Left ventricle myocardium inferior (tissue), 1 donor: ENCODE results near the gene CDR2L. TPM values are rescaled to one million over a fixed set of nuclear protein-coding genes. Genes with fewer than 3 reads are reported as not detected.

Experiments used
- DNase-seq: peaks from one replicate; pipeline ENCODE4 v3.0.0-alpha.2; 2020
- H3K27ac ChIP-seq: fragments of 200-600 bp; replicated peaks from 2 replicates; pipeline ENCODE4 v1.8.0; 2021
- H3K27me3 ChIP-seq: fragments of 200-600 bp; 2 replicates; pipeline ENCODE4 v1.8.0; 2021; ENCODE audit warnings: low read depth
- H3K36me3 ChIP-seq: fragments of 200-600 bp; 2 replicates; pipeline ENCODE4 v1.8.0; 2021
- H3K4me1 ChIP-seq: fragments of 200-600 bp; 2 replicates; pipeline ENCODE4 v1.8.0; 2021
- H3K4me3 ChIP-seq: fragments of 200-600 bp; 2 replicates; pipeline ENCODE4 v1.8.0; 2021; ENCODE audit warnings: mild to moderate bottlenecking, moderate library complexity
- H3K9me3 ChIP-seq: fragments of 200-600 bp; replicated peaks from 2 replicates; pipeline ENCODE4 v1.8.0; 2021
- CTCF ChIP-seq: fragments of 200-600 bp; IDR thresholded peaks from 2 replicates; pipeline ENCODE4 v1.8.0; 2021; ENCODE audit warnings: antibody characterized with exemption, mild to moderate bottlenecking, borderline replicate concordance
- intact Hi-C: fragments of 100-400 bp; cut with micrococcal nuclease; formaldehyde crosslinking; loops from one replicate; pipeline ENCODE4 v1.11.0; 2022
- total RNA-seq: library from RNA; stranded (reverse); fragmentation: NEBNext Ultra II Directional; extraction: Animal tissue kit (Norgen Biotek cat#: 25700); gene quantifications from one replicate; pipeline ENCODE4 v1.2.1, GENCODE V29; 2021
- donor health status: DM: no; HTN: yes; CAD: no; lungs with severe emphysema.

CDR2L gene
- total RNA-seq, 1 donor from 2014 or later: 17.4 TPM

- Histone ChIP-seq H3K36me3 (no peaks in the 10 kb centered on the region), H3K27ac (no peak overlapping the region), H3K9me3 (no peaks in the 10 kb centered on the region), H3K4me3 (no peak overlapping the region), H3K27me3 (peaks cover 95% of the 10 kb centered on the region), H3K4me1 (no peaks in the 10 kb centered on the region)
- TF ChIP-seq CTCF: no peak
- DNase-seq: no peak
- intact Hi-C loops: no loop called here
Measured at GRCh38 chr17:74945543-74945942, 41.9 kb upstream of the CDR2L start.

GRCh38 chr17:74946641-74947040 lies 40.8 kb upstream of the CDR2L start:
- Histone ChIP-seq H3K4me1 (no peaks in the 10 kb centered on the region), H3K27me3 (peaks cover 96% of the 10 kb centered on the region), H3K4me3 (no peak overlapping the region), H3K27ac (no peak overlapping the region), H3K36me3 (no peaks in the 10 kb centered on the region), H3K9me3 (no peaks in the 10 kb centered on the region)
- intact Hi-C loops: no loop called here
- no peak for TF ChIP-seq CTCF
- DNase-seq: no peak

GRCh38 chr17:74947041-74947754 lies 40.2 kb upstream of the CDR2L start:
- no peaks in the 10 kb centered on the region for H3K36me3 ChIP-seq
- H3K4me1 ChIP-seq: no peaks in the 10 kb centered on the region
- H3K27ac ChIP-seq: no peak overlapping the region
- TF ChIP-seq CTCF: no peak
- no peaks in the 10 kb centered on the region for H3K9me3 ChIP-seq
- no peak overlapping the region for H3K4me3 ChIP-seq
- H3K27me3 ChIP-seq: peaks cover 95% of the 10 kb centered on the region
- DNase-seq: no peak
- intact Hi-C loops: no loop called here

- no peak for DNase-seq
- intact Hi-C loops: no loop called here
- H3K4me3 ChIP-seq: no peak overlapping the region
- no peak for TF ChIP-seq CTCF
- no peaks in the 10 kb centered on the region for H3K9me3 ChIP-seq
- peaks cover 72% of the 10 kb centered on the region for H3K27me3 ChIP-seq
- peaks cover 4% of the 10 kb centered on the region for H3K36me3 ChIP-seq
- H3K4me1 ChIP-seq: no peaks in the 10 kb centered on the region
- H3K27ac ChIP-seq: no peak overlapping the region
Measured at GRCh38 chr17:74949455-74950115, 37.8 kb upstream of the CDR2L start.

- intact Hi-C loops: no loop called here
- Histone ChIP-seq H3K4me1 (no peaks in the 10 kb centered on the region), H3K9me3 (no peaks in the 10 kb centered on the region), H3K36me3 (peaks cover 9% of the 10 kb centered on the region), H3K27ac (no peak overlapping the region), H3K27me3 (peaks cover 66% of the 10 kb centered on the region), H3K4me3 (no peak overlapping the region)
- no peak for DNase-seq
- no peak for TF ChIP-seq CTCF
Measured at GRCh38 chr17:74950207-74950606, 37.2 kb upstream of the CDR2L start.
